Mucosa of rectum (tissue), 2 donors: Measurements from ENCODE around the gene NAV3.

ENCODE experiments used
- H3K27ac ChIP-seq, 2 donors: one replicate each; pipeline ENCODE4 v1.7.0; 2013; ENCODE audit warnings: inconsistent platforms in 2 of 2, low read depth in 2 of 2, low read length in 2 of 2
- H3K27me3 ChIP-seq, 2 donors: one replicate each; pipeline ENCODE4 v1.7.0; 2013; ENCODE audit warnings: low read length in 2 of 2; ENCODE audit not compliant: control insufficient read depth in 2 of 2, insufficient read depth in 2 of 2
- H3K36me3 ChIP-seq, 2 donors: one replicate each; pipeline ENCODE4 v1.7.0; 2013; ENCODE audit warnings: low read length in 2 of 2; ENCODE audit not compliant: control insufficient read depth in 2 of 2, insufficient read depth in 2 of 2
- H3K4me1 ChIP-seq, 2 donors: one replicate each; pipeline ENCODE4 v1.7.0; 2013; ENCODE audit warnings: low read length in 2 of 2, mild to moderate bottlenecking in 1 of 2; ENCODE audit not compliant: control insufficient read depth in 2 of 2, insufficient read depth in 2 of 2
- H3K4me3 ChIP-seq, 2 donors: one replicate each; pipeline ENCODE4 v1.7.0; 2013; ENCODE audit warnings: low read length in 2 of 2
- H3K9ac ChIP-seq, 2 donors: one replicate each; pipeline ENCODE4 v1.7.0; 2013; ENCODE audit warnings: low read length in 2 of 2, low read depth in 1 of 2, mild to moderate bottlenecking in 1 of 2
- H3K9me3 ChIP-seq, 2 donors: one replicate each; pipeline ENCODE4 v1.7.0; 2013; ENCODE audit warnings: low read length in 2 of 2; ENCODE audit not compliant: control insufficient read depth in 2 of 2
- donor health status: healthy.
- donor health status: Normal muscosa, but diverticular disease.

NAV3 gene

DNA sequence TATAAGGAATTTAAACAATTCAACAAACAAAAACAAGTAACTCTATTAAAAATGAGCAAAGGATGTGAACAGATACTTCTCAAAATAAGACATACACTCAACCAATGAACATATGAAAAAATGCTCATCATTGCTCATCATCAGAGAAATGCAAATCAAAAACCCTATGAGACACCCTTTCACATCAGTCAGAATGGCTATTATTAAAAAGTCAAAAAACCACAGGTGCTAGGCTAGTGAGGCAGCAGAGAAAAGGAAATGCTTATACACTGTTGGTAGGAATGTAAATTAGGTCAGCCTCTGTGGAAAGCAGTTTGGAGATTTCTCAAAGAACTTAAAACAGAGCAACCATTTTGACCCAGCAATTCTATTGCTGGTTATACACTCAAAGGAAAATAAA, 52.0 kb downstream of the NAV3 start:
- Histone ChIP-seq H3K27me3 (no peaks in the 10 kb centered on the region), H3K27ac (no peak overlapping the region), H3K36me3 (no peaks in the 10 kb centered on the region), H3K9me3 (no peaks in the 10 kb centered on the region), H3K4me3 (no peak overlapping the region), H3K4me1 (no peaks in the 10 kb centered on the region), H3K9ac (no peak overlapping the region)

DNA sequence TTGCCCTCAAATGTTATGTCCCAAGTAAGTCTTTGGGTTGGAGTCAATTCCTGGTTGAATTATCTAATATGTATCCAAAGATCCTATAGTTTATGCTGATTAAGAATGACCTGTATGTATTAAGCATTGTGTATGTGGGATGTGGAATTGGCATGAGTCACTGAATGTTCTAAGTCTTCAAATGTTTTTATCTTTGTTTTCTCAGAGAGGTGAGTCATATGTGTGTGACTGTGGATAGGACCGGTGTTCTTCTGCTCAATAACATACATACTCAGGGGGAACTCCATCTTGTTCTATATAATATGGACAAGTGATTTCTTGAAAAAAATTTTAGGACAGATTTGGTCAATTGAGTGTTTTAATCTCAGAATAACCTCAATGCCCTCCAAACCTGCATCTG, 57.9 kb downstream of the NAV3 start:
- H3K9ac ChIP-seq: no peak overlapping the region
- H3K27me3 ChIP-seq: no peaks in the 10 kb centered on the region
- H3K4me3 ChIP-seq: no peak overlapping the region
- peaks cover 0 to 1% of the 10 kb centered on the region in 2 donors for H3K4me1 ChIP-seq
- H3K27ac ChIP-seq: no peak overlapping the region
- no peaks in the 10 kb centered on the region for H3K36me3 ChIP-seq
- no peaks in the 10 kb centered on the region for H3K9me3 ChIP-seq

DNA sequence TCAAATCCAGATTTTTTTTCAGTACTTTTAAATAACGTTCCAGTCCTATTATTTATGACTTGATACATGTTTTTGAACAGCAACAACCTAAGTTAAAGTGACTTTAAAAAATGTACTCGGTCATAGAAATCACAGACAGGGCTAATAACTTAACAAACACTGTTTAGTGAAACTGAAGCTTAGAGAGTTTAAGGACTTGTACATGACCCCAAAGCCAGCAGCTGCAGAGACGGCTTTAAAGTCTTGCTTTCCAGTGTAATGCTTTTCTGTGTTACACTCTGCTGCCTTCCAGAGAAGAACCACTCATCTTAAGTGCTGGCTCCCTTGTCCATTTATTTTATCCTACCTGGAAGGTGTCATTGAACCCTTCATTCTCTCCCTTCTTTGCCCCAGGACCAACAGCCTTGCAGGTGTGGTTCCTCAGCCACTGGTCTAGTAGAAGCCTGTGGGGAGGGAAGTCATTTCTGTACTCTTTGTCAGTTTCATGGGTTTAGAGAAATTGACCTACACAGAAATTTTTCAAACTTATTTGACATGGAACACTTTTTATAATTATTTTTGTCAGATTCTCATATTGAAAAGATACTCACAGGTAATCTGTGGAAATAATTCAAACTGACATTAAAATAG, 60.9 kb downstream of the NAV3 start:
- Histone ChIP-seq H3K36me3 (no peaks in the 10 kb centered on the region), H3K27ac (no peak overlapping the region), H3K9me3 (no peaks in the 10 kb centered on the region), H3K4me3 (no peak overlapping the region), H3K9ac (no peak overlapping the region), H3K4me1 (peaks cover 0 to 7% of the 10 kb centered on the region in 2 donors), H3K27me3 (no peaks in the 10 kb centered on the region)

DNA sequence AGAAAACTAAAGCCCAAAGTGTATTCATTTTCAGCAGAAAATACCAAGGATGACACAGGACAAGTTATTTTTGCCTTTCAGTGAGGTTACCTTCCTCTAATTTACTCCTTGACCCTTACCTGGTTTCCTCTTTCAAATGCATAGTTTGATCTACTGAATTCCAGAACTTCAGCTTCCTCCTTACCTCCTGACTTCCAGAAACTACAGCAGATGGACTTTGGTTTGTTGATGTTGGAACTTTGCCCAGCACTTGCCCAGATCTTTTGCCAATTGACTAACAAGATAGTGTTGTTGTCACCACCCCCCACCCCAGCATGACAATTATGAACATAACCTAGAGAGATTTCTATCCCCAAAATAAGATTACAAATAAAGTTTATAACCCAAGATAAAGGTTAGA, 63.2 kb downstream of the NAV3 start:
- Histone ChIP-seq H3K27me3 (no peaks in the 10 kb centered on the region), H3K9ac (no peak overlapping the region), H3K36me3 (no peaks in the 10 kb centered on the region), H3K4me3 (no peak overlapping the region), H3K4me1 (peaks cover 0 to 7% of the 10 kb centered on the region in 2 donors), H3K9me3 (no peaks in the 10 kb centered on the region), H3K27ac (no peak overlapping the region)

DNA sequence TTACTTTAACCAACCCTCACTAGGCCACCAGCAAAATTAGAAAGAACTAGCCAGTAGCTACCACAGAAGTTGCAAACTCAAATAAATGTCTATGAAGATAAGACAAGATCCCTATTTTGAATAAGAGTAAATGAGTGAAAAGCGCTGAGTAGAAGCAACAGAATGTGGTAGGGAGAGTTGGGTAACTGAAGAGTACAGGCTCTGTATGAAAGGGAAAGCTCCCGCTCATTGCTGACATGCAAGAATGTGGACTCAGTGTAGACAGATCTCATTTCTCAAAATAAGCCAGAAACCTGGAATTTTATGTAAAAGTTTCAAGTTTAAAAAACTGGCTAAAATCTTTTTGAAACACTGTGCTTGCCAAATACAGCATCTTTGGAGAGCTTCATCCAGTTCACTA, 63.9 kb downstream of the NAV3 start:
- no peaks in the 10 kb centered on the region for H3K36me3 ChIP-seq
- H3K4me1 ChIP-seq: peaks cover 0 to 7% of the 10 kb centered on the region in 2 donors
- no peak overlapping the region for H3K27ac ChIP-seq
- H3K27me3 ChIP-seq: no peaks in the 10 kb centered on the region
- no peaks in the 10 kb centered on the region for H3K9me3 ChIP-seq
- H3K9ac ChIP-seq: no peak overlapping the region
- no peak overlapping the region for H3K4me3 ChIP-seq

DNA sequence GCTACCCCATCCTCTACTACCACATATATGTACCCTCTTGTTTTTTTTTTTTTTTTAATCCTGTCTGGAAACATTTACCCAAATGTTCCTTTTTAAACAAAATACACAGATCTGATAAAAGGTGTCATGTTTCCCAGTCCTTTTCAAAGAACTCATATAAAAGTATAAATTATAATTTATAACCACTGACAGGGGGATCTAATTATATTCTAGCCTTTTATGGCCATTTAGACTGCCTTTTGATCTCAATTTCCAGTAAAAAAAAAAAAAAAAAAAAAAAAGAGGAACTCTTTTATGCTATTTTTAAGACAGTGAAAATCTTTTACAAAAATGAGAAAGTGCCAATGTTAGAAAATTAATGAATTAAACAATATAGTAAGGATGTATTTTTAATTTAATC, 65.0 kb downstream of the NAV3 start:
- Histone ChIP-seq H3K27ac (no peak overlapping the region), H3K4me3 (no peak overlapping the region), H3K9me3 (no peaks in the 10 kb centered on the region), H3K4me1 (peaks cover 0 to 7% of the 10 kb centered on the region in 2 donors), H3K27me3 (no peaks in the 10 kb centered on the region), H3K9ac (no peak overlapping the region), H3K36me3 (no peaks in the 10 kb centered on the region)

DNA sequence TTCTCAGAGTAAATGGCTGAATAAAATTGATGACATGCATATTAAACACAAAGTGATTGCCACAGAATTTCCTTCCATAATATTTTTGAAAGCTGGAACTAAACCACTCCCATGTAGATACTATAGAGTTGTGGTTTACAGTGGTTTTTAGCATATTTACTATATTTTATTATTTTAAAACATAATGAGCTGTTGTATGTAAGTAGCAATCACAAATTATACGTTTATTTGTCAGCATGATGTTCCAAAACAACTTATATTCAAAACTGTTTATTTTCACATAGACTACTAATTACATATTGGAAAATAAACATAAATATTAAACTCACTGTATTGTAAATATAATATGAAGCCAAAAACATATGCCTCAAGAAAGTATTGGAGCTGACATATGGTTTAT, 77.2 kb downstream of the NAV3 start:
- no peak overlapping the region for H3K4me3 ChIP-seq
- no peaks in the 10 kb centered on the region for H3K27me3 ChIP-seq
- H3K9ac ChIP-seq: no peak overlapping the region
- no peak overlapping the region for H3K27ac ChIP-seq
- no peaks in the 10 kb centered on the region for H3K4me1 ChIP-seq
- H3K9me3 ChIP-seq: no peaks in the 10 kb centered on the region
- H3K36me3 ChIP-seq: no peaks in the 10 kb centered on the region

DNA sequence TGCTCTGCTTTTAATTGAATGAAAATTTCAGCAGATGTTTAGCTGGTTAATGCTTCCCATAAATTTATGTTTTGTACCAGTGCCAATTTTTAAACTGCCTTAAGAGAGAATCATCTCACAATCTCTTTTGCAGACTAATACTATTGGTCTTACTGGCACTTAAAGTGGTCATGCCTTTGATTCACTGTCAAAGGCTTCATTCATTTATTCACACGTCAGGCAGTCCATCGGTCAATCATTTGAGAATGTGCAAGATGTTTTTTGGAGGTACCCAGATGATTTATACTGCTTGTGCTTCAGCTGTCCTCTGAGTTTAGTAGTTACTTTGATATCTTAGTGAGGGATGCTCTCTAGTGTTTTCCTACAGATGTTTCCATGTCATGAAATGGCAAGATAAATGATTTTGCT, 83.4 kb downstream of the NAV3 start:
- H3K9ac ChIP-seq: no peak overlapping the region
- H3K4me3 ChIP-seq: no peak overlapping the region
- no peaks in the 10 kb centered on the region for H3K9me3 ChIP-seq
- no peak overlapping the region for H3K27ac ChIP-seq
- H3K36me3 ChIP-seq: no peaks in the 10 kb centered on the region
- no peaks in the 10 kb centered on the region for H3K4me1 ChIP-seq
- no peaks in the 10 kb centered on the region for H3K27me3 ChIP-seq

DNA sequence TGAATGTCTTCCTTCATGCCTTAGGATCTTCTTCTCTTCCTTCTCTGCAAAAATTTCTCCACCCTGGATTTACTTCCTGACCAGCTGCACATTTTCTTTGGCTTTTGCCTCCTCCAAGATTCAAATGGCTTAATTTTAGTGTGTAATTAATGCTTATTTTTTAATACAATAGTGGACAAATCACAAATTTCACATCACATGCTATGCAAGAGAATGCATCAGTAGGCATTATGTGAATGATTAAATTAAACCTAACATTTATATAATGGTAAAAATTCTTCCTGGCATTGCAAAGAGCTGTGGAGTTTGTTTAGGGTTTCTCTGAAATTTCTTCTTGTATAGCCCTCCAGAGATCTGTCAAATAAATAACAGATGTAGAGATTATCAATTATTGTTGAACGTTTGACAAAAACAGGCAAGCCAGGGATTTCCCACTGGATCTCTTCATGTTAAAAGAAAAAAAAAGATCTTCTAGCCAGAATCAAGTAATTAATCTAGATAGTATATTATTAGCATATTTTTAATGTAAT, 84.4 kb downstream of the NAV3 start:
- Histone ChIP-seq H3K27me3 (no peaks in the 10 kb centered on the region), H3K27ac (no peak overlapping the region), H3K4me1 (no peaks in the 10 kb centered on the region), H3K4me3 (no peak overlapping the region), H3K9ac (no peak overlapping the region), H3K9me3 (no peaks in the 10 kb centered on the region), H3K36me3 (no peaks in the 10 kb centered on the region)

DNA sequence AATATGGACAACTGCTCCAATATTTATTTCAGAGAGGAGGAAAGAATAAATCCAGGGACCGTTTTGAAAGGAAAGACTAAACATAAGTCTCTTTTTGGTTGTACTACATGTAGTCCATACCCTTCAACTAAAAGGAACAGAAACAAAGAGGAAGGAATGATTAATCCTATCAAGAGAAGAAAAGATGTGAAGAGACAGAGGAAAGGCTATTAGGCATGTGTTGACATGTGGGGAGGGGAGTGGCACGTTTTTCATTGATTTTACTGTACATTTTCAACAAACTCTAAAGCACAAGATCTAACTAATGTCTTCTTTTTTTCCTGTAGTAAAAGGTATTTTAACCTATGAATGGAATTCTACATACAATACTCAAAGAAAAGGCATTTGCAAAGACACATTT, 85.6 kb downstream of the NAV3 start:
- Histone ChIP-seq H3K27ac (no peak overlapping the region), H3K4me3 (no peak overlapping the region), H3K9me3 (no peaks in the 10 kb centered on the region), H3K4me1 (no peaks in the 10 kb centered on the region), H3K27me3 (no peaks in the 10 kb centered on the region), H3K9ac (no peak overlapping the region), H3K36me3 (no peaks in the 10 kb centered on the region)

DNA sequence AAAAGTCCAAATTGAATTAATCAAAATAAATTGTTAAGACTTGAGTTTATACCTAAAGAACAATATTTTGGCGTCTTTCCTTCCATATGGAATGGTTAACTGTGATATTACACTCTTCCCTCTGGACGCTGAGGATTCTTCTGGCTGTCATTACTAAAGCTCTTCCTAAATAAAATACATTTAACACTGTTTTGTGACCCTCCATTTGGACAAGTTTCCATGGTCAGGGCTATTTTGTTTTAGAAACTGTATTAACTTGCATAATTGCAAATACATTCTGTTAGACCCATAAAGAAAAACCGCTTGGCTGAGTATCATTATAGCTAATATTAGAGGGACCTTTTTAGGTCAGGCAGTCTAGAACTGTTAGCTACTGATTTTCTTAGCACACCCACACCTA, 87.4 kb downstream of the NAV3 start:
- Histone ChIP-seq H3K9me3 (no peaks in the 10 kb centered on the region), H3K27ac (no peak overlapping the region), H3K27me3 (no peaks in the 10 kb centered on the region), H3K4me3 (no peak overlapping the region), H3K9ac (no peak overlapping the region), H3K4me1 (no peaks in the 10 kb centered on the region), H3K36me3 (no peaks in the 10 kb centered on the region)
